Loucy (cell line): ENCODE measurements around the gene SIPA1L2.

Experiments
- H2AFZ ChIP-seq: fragments of 200-600 bp; sonication (generic); 2 replicates; pipeline ENCODE4 v1.6.0; 2016; ENCODE audit warnings: antibody characterized with exemption, mild to moderate bottlenecking, low read length, moderate library complexity
- H3F3A ChIP-seq: fragments of 200-600 bp; 2 replicates; pipeline ENCODE4 v1.6.0; 2016; ENCODE audit warnings: antibody characterized with exemption, low read depth, mild to moderate bottlenecking
- H3K27me3 ChIP-seq: fragments of 200-600 bp; sonication (generic); 2 replicates; pipeline ENCODE4 v1.6.1; 2014; ENCODE audit warnings: low read length, mild to moderate bottlenecking; ENCODE audit not compliant: insufficient read depth, poor library complexity, severe bottlenecking
- H3K36me3 ChIP-seq: fragments of 200-600 bp; sonication (generic); 2 replicates; pipeline ENCODE4 v1.6.1; 2016; ENCODE audit warnings: low read length; ENCODE audit not compliant: insufficient read depth
- H3K4me1 ChIP-seq: fragments of 200-600 bp; sonication (generic); 2 replicates; pipeline ENCODE4 v1.5.1; 2014; ENCODE audit warnings: low read length, mild to moderate bottlenecking; ENCODE audit not compliant: insufficient read depth, poor library complexity, severe bottlenecking
- H3K4me2 ChIP-seq: fragments of 200-600 bp; sonication (generic); 2 replicates; pipeline ENCODE4 v1.6.0; 2014; ENCODE audit warnings: antibody characterized with exemption, low read length, low read depth, mild to moderate bottlenecking; ENCODE audit not compliant: poor library complexity, severe bottlenecking
- H3K4me3 ChIP-seq: fragments of 200-600 bp; sonication (generic); 2 replicates; pipeline ENCODE4 v1.5.1; 2014; ENCODE audit warnings: low read length, mild to moderate bottlenecking, mixed read lengths; ENCODE audit not compliant: poor library complexity, severe bottlenecking
- H3K79me2 ChIP-seq: fragments of 200-600 bp; sonication (generic); 2 replicates; pipeline ENCODE4 v1.6.1; 2014; ENCODE audit warnings: low read length; ENCODE audit not compliant: insufficient read depth
- H3K9ac ChIP-seq: fragments of 200-600 bp; sonication (generic); 2 replicates; pipeline ENCODE4 v1.6.0; 2014; ENCODE audit warnings: mild to moderate bottlenecking, low read depth, low read length, moderate library complexity; ENCODE audit not compliant: poor library complexity, severe bottlenecking
- H3K9me2 ChIP-seq: fragments of 200-600 bp; sonication (generic); replicated peaks from 2 replicates; pipeline ENCODE4 v1.6.1; 2016; ENCODE audit warnings: low read depth, low read length, mixed read lengths
- H3K9me3 ChIP-seq: fragments of 200-600 bp; sonication (generic); 2 replicates; pipeline ENCODE4 v1.6.1; 2014; ENCODE audit warnings: mild to moderate bottlenecking, antibody characterized with exemption, low read length, low read depth; ENCODE audit not compliant: insufficient read depth
- H4K20me1 ChIP-seq: fragments of 200-600 bp; sonication (generic); 2 replicates; pipeline ENCODE4 v1.6.0; 2014; ENCODE audit warnings: antibody characterized with exemption, low read length, mild to moderate bottlenecking; ENCODE audit not compliant: insufficient read depth, poor library complexity, severe bottlenecking
- CTCF ChIP-seq: fragments of 200-600 bp; sonication (generic); conservative IDR thresholded peaks from 2 replicates; pipeline ENCODE4 v1.5.1; 2014; ENCODE audit warnings: mild to moderate bottlenecking, antibody characterized with exemption, low read length
- EZH2phosphoT487 ChIP-seq: fragments of 200-600 bp; IDR thresholded peaks from 2 replicates; pipeline ENCODE4 v1.6.1; 2018; ENCODE audit warnings: antibody characterized with exemption, mild to moderate bottlenecking, moderate library complexity, borderline replicate concordance

SIPA1L2 gene

GRCh38 chr1:232658386-232658785, 28.5 kb upstream of the SIPA1L2 start:
- Histone ChIP-seq H3F3A (no peaks in the 10 kb centered on the region), H3K36me3 (no peaks in the 10 kb centered on the region), H3K27me3 (no peaks in the 10 kb centered on the region), H2AFZ (no peak overlapping the region), H3K4me2 (no peak overlapping the region), H3K9ac (no peak overlapping the region), H3K9me3 (no peaks in the 10 kb centered on the region), H3K4me1 (peaks cover 23% of the 10 kb centered on the region), H3K9me2 (no peaks in the 10 kb centered on the region), H4K20me1 (no peaks in the 10 kb centered on the region), H3K79me2 (no peaks in the 10 kb centered on the region), H3K4me3 (no peak overlapping the region)
- TF ChIP-seq EZH2phosphoT487 (no peak), CTCF (no peak)

GRCh38 chr1:232657426-232658005, 27.6 kb upstream of the SIPA1L2 start:
- no peaks in the 10 kb centered on the region for H3K9me3 ChIP-seq
- H2AFZ ChIP-seq, result no peak overlapping the region
- no peaks in the 10 kb centered on the region for H3F3A ChIP-seq
- no peaks in the 10 kb centered on the region for H4K20me1 ChIP-seq
- H3K36me3 ChIP-seq, result no peaks in the 10 kb centered on the region
- no peak overlapping the region for H3K9ac ChIP-seq
- H3K4me2 ChIP-seq, result no peak overlapping the region
- no peak overlapping the region for H3K4me3 ChIP-seq
- TF ChIP-seq CTCF, result no peak
- no peak for TF ChIP-seq EZH2phosphoT487
- no peaks in the 10 kb centered on the region for H3K27me3 ChIP-seq
- H3K79me2 ChIP-seq, result no peaks in the 10 kb centered on the region
- H3K4me1 ChIP-seq, result peaks cover 23% of the 10 kb centered on the region
- no peaks in the 10 kb centered on the region for H3K9me2 ChIP-seq

GRCh38 chr1:232655746-232656085, 25.8 kb upstream of the SIPA1L2 start:
- Histone ChIP-seq H3F3A (no peaks in the 10 kb centered on the region), H3K36me3 (no peaks in the 10 kb centered on the region), H3K4me1 (peaks cover 23% of the 10 kb centered on the region), H3K9me2 (no peaks in the 10 kb centered on the region), H3K9ac (no peak overlapping the region), H2AFZ (no peak overlapping the region), H4K20me1 (no peaks in the 10 kb centered on the region), H3K27me3 (no peaks in the 10 kb centered on the region), H3K79me2 (no peaks in the 10 kb centered on the region), H3K9me3 (no peaks in the 10 kb centered on the region), H3K4me2 (peak overlapping the region; percentile 67), H3K4me3 (no peak overlapping the region)
- TF ChIP-seq EZH2phosphoT487, result no peak
- TF ChIP-seq CTCF, result no peak
